ENCODE data around the gene CAMKK2. TPM values are rescaled to one million over a fixed set of nuclear protein-coding genes. Genes with fewer than 3 reads are reported as not detected.

Gene CAMKK2
- total and polyA plus RNA-seq, 2 of the 13 experiments (the other 11 are each of a cell fraction or from before 2014, with no cell fraction given) = 18.8 to 20.0 TPM

GRCh38 chr12:121331248-121331647, 34.7 kb upstream of the CAMKK2 start:
- intact Hi-C loops (cut with micrococcal nuclease; ENCODE audit: unreplicated experiment) (no loop called here), in situ Hi-C loops (cut with HindIII; ENCODE audit: extremely low pct_ligation_motif_present, low pct_unique_long_range_greater_than_20kb) (no loop called here)
- no peak for TF ChIP-seq RXRB (CRISPR knock-in tag; IDR thresholded peaks at IDR 0.05; ENCODE audit: borderline replicate concordance)
- TF ChIP-seq NCOR1 (IDR thresholded peaks at IDR 0.05; ENCODE audit: borderline replicate concordance, low read length) = no peak
- TF ChIP-seq HNRNPK (IDR thresholded peaks at IDR 0.05; ENCODE audit: low read depth, low read length, poor library complexity, severe bottlenecking) = no peak
- TF ChIP-seq MLLT10 (CRISPR knock-in tag; IDR thresholded peaks at IDR 0.05) = no peak
- 0 out of 2 replicates have a peak, but pooled peaks have one; percentile 13 for TF ChIP-seq HNF4A (CRISPR knock-in tag; IDR thresholded peaks at IDR 0.05)
- no peak for TF ChIP-seq HCFC1 (IDR thresholded peaks at IDR 0.05; ENCODE audit: low read depth, low read length)
- TF ChIP-seq THRA (CRISPR knock-in tag; IDR thresholded peaks at IDR 0.05; ENCODE audit: borderline replicate concordance) = no peak
- no peak overlapping the region for H3K4me2 ChIP-seq (ENCODE audit: low read depth, low read length)
- ATAC-seq (peak; percentile 30; the same call in 2 of the 3 replicates), FAIRE-seq (no peak), DNase-seq (ENCODE audit: low spot score) (no peak)
- H3K9me3 ChIP-seq (ENCODE audit: low read length) = no peaks in the 10 kb centered on the region
- no peaks in the 10 kb centered on the region for H3K4me1 ChIP-seq (ENCODE audit: insufficient read depth, low read length)
- no peak overlapping the region for H3K27ac ChIP-seq (ENCODE audit: extremely low read length, insufficient read depth, low read length)
- H3K4me3 ChIP-seq (replicated peaks in 1 of 3; ENCODE audit: insufficient read depth in 1 of 3, low read depth in 2 of 3, low read length in 3 of 3) = no peak overlapping the region
- H3K36me3 ChIP-seq (replicated peaks in 1 of 2; ENCODE audit: control insufficient read depth in 1 of 2, insufficient read depth in 2 of 2, low read length in 2 of 2) = peaks cover 35 to 82% of the 10 kb centered on the region in 2 experiments
- no peaks in the 10 kb centered on the region for H4K20me1 ChIP-seq (ENCODE audit: insufficient read depth, low read length)
- no peak overlapping the region for H2AFZ ChIP-seq (ENCODE audit: low read length)
- POLR2A ChIA-PET = no interaction called here
- 73% methylated on average over 6 of the region's 6 CpGs for WGBS (ENCODE audit: low lambda C conversion rate)
- no peaks in the 10 kb centered on the region for H3K27me3 ChIP-seq (ENCODE audit: control insufficient read depth in 1 of 2, insufficient read depth in 2 of 2, low read length in 2 of 2)
- no peaks in the 10 kb centered on the region for H3K79me2 ChIP-seq (ENCODE audit: insufficient read depth, low read length)
- no peak overlapping the region for H3K9ac ChIP-seq (ENCODE audit: insufficient read depth, low read depth, low read length)
- no TSS peak for BruUV-seq (replicated peaks)
- CTCF ChIA-PET (ENCODE audit: low intra/inter-chr PET ratio, low total read pairs) = no interaction called here

GRCh38 chr12:121330692-121331091, 34.2 kb upstream of the CAMKK2 start:
- CTCF ChIA-PET (ENCODE audit: low intra/inter-chr PET ratio, low total read pairs) = no interaction called here
- no peak for ATAC-seq
- TF ChIP-seq RCOR2 (CRISPR knock-in tag; IDR thresholded peaks at IDR 0.05) = no peak
- no peak for TF ChIP-seq CREBL2 (CRISPR knock-in tag; IDR thresholded peaks at IDR 0.05; ENCODE audit: borderline replicate concordance)
- no peak for TF ChIP-seq POLR2A (IDR thresholded peaks at IDR 0.05; ENCODE audit: insufficient read depth in 1 of 2, low read depth in 2 of 2, low read length in 2 of 2)
- TF ChIP-seq SETDB1 (CRISPR knock-in tag; IDR thresholded peaks at IDR 0.05; ENCODE audit: borderline replicate concordance) = no peak
- no peak for TF ChIP-seq ZNF740 (CRISPR knock-in tag; IDR thresholded peaks at IDR 0.05)
- no peak for TF ChIP-seq GPBP1L1 (CRISPR knock-in tag; IDR thresholded peaks at IDR 0.05)
- TF ChIP-seq RFX5 (IDR thresholded peaks at IDR 0.05; ENCODE audit: low read depth, low read length) = no peak
- no peak for TF ChIP-seq KLF11 (CRISPR knock-in tag; IDR thresholded peaks at IDR 0.05)
- TF ChIP-seq SP140L (CRISPR knock-in tag; IDR thresholded peaks at IDR 0.05; ENCODE audit: borderline replicate concordance) = no peak
- no peak for TF ChIP-seq ZNF598 (CRISPR knock-in tag; IDR thresholded peaks at IDR 0.05; ENCODE audit: borderline replicate concordance)
- TF ChIP-seq FOXM1 (CRISPR knock-in tag; IDR thresholded peaks at IDR 0.05) = no peak

More at GRCh38 chr12:121330692-121331091, 34.2 kb upstream of the CAMKK2 start:
- BruUV-seq (replicated peaks) = no TSS peak
- H2AFZ ChIP-seq (ENCODE audit: low read length) = no peak overlapping the region
- no peaks in the 10 kb centered on the region for H3K9me3 ChIP-seq (ENCODE audit: low read length)
- no peak for DNase-seq (ENCODE audit: low spot score)
- POLR2A ChIA-PET = no interaction called here
- H3K4me2 ChIP-seq (ENCODE audit: low read depth, low read length) = no peak overlapping the region
- peaks cover 38 to 86% of the 10 kb centered on the region in 2 experiments for H3K36me3 ChIP-seq (replicated peaks in 1 of 2; ENCODE audit: control insufficient read depth in 1 of 2, insufficient read depth in 2 of 2, low read length in 2 of 2)
- H3K79me2 ChIP-seq (ENCODE audit: insufficient read depth, low read length) = no peaks in the 10 kb centered on the region
- in situ Hi-C loops (cut with HindIII; ENCODE audit: extremely low pct_ligation_motif_present, low pct_unique_long_range_greater_than_20kb) = no loop called here
- no peak overlapping the region for H3K27ac ChIP-seq (ENCODE audit: extremely low read length, insufficient read depth, low read length)
- H4K20me1 ChIP-seq (ENCODE audit: insufficient read depth, low read length) = no peaks in the 10 kb centered on the region
- intact Hi-C loops (cut with micrococcal nuclease; ENCODE audit: unreplicated experiment) = no loop called here
- H3K4me3 ChIP-seq (replicated peaks in 1 of 3; ENCODE audit: insufficient read depth in 1 of 3, low read depth in 2 of 3, low read length in 3 of 3) = no peak overlapping the region
- no peak for FAIRE-seq
- no peaks in the 10 kb centered on the region for H3K27me3 ChIP-seq (ENCODE audit: control insufficient read depth in 1 of 2, insufficient read depth in 2 of 2, low read length in 2 of 2)
- H3K4me1 ChIP-seq (ENCODE audit: insufficient read depth, low read length) = no peaks in the 10 kb centered on the region
- H3K9ac ChIP-seq (ENCODE audit: insufficient read depth, low read depth, low read length) = no peak overlapping the region
